Smooth muscle cell (in vitro differentiated cells): ENCODE measurements around the gene APH1A. TPM values are rescaled to one million over a fixed set of nuclear protein-coding genes. Genes with fewer than 3 reads are reported as not detected.
"Not testable (repeated sequence)": the region's sequence is repeated elsewhere in the genome, so short reads cannot be mapped to it uniquely, and the experiment has no call there.

Source experiments
- DNase-seq: peaks from one replicate; lab custom pipeline; 2025; ENCODE audit not compliant: unreplicated experiment; lab: John Stamatoyannopoulos, UW
- H2AFZ ChIP-seq: fragments of 200-600 bp; sonication (generic); 2 replicates; pipeline ENCODE4 v1.6.0; 2016; ENCODE audit warnings: antibody characterized with exemption, low read depth, mild to moderate bottlenecking
- H3F3A ChIP-seq: fragments of 200-600 bp; sonication (generic); 2 replicates; pipeline ENCODE4 v1.6.0; 2017; ENCODE audit warnings: antibody characterized with exemption, low read depth
- H3K27ac ChIP-seq: fragments of 200-600 bp; sonication (generic); 2 replicates; pipeline ENCODE4 v1.5.1; 2016; ENCODE audit warnings: low read depth, mild to moderate bottlenecking
- H3K27me3 ChIP-seq: fragments of 200-600 bp; sonication (generic); 2 replicates; pipeline ENCODE4 v1.6.1; 2016; ENCODE audit warnings: low read depth, mild to moderate bottlenecking
- H3K36me3 ChIP-seq: fragments of 200-600 bp; sonication (generic); 2 replicates; pipeline ENCODE4 v1.5.1; 2016; ENCODE audit warnings: low read depth
- H3K4me1 ChIP-seq: fragments of 200-600 bp; sonication (generic); 2 replicates; pipeline ENCODE4 v1.5.1; 2016; ENCODE audit warnings: low read depth
- H3K4me2 ChIP-seq: fragments of 200-600 bp; sonication (generic); 2 replicates; pipeline ENCODE4 v1.6.0; 2016; ENCODE audit warnings: mild to moderate bottlenecking
- H3K4me3 ChIP-seq: fragments of 200-600 bp; sonication (generic); 2 replicates; pipeline ENCODE4 v1.5.1; 2016; ENCODE audit warnings: mild to moderate bottlenecking
- H3K79me2 ChIP-seq: fragments of 200-600 bp; sonication (generic); 2 replicates; pipeline ENCODE4 v1.6.0; 2016; ENCODE audit warnings: low read depth, mild to moderate bottlenecking
- H3K9ac ChIP-seq: fragments of 200-600 bp; sonication (generic); 2 replicates; pipeline ENCODE4 v1.6.0; 2016; ENCODE audit warnings: low read depth
- H3K9me3 ChIP-seq: fragments of 200-600 bp; sonication (generic); replicated peaks from 2 replicates; pipeline ENCODE4 v1.5.1; 2016; ENCODE audit warnings: low read depth
- H4K20me1 ChIP-seq: fragments of 200-600 bp; sonication (generic); 2 replicates; pipeline ENCODE4 v1.6.0; 2016; ENCODE audit warnings: low read depth
- WGBS: methylation state at CpG from one replicate; pipeline ENCODE4 v1.1.7; 2016; ENCODE audit warnings: low lambda C conversion rate; 5-methylcytosine and 5-hydroxymethylcytosine counted together
- polyA plus RNA-seq: library from polyadenylated mRNA; unstranded; fragments of >200 nt; fragmentation: Nextera tagmentation; extraction: Ambion mirVana; gene quantifications from 2 replicates; pipeline ENCODE4 v1.2.1, GENCODE V29; 2016
- total RNA-seq: library from RNA; depleted of rRNA; stranded (reverse); fragments of >200 nt; gene quantifications from 2 replicates; pipeline ENCODE4 v1.2.3, GENCODE V29; 2014
- TF ChIP-seq, protein P1 (sequence below): fragments of 200-600 bp; sonication (generic); IDR thresholded peaks from 2 replicates; pipeline ENCODE4 v1.5.1; 2017; ENCODE audit warnings: borderline replicate concordance, mild to moderate bottlenecking, antibody characterized with exemption; ENCODE audit not compliant: insufficient read depth, poor library complexity, severe bottlenecking

Gene APH1A
- 74.8 and 86.8 TPM in 2 replicates for total RNA-seq
- 43.4 and 44.5 TPM in 2 replicates for polyA plus RNA-seq

DNA sequence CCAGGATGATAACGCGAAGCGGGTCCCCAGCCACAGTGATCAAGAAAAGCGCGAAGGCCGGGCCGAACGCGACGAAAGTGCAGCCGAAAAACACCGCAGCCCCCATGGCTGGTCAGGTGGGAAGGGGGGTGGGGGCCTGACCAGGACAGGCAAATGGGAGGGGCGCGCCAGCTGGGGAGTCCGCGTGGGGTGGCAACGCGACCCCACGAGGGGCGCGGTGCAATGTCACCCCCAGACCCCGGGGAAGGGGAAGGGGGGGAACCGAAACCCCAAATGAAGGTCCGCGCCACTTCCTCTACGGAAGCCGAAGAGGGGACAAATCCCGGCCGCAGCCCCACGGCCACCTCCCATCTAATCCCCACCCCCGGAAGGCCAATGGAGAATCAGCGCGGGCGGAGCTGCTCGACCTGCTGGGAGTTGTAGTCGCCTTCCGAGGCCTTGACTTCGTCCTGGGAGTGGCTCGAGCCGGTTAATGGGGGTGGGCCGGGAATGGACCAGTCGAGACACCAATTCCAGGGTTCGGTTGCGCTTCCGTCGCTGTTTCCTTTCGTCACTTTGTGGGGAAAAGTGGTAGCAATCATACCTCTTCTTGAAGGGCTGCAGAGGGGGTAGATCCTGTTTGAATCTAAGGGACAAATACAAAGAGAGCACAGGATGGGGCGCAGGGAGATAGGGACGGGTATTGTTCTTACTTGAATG is at the start of gene APH1A:
Gene APH1A, minus strand, starts transcription at position 312 of the 699 bp plus-strand sequence. Its CDS starts 206 bp downstream, at position 106.
- peaks cover 24% of the 10 kb centered on the region for H3K4me1 ChIP-seq
- peak within 1 kb of the TSS; percentile 91 for H3K4me2 ChIP-seq
- TF ChIP-seq, protein P1, sequence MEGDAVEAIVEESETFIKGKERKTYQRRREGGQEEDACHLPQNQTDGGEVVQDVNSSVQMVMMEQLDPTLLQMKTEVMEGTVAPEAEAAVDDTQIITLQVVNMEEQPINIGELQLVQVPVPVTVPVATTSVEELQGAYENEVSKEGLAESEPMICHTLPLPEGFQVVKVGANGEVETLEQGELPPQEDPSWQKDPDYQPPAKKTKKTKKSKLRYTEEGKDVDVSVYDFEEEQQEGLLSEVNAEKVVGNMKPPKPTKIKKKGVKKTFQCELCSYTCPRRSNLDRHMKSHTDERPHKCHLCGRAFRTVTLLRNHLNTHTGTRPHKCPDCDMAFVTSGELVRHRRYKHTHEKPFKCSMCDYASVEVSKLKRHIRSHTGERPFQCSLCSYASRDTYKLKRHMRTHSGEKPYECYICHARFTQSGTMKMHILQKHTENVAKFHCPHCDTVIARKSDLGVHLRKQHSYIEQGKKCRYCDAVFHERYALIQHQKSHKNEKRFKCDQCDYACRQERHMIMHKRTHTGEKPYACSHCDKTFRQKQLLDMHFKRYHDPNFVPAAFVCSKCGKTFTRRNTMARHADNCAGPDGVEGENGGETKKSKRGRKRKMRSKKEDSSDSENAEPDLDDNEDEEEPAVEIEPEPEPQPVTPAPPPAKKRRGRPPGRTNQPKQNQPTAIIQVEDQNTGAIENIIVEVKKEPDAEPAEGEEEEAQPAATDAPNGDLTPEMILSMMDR, result no peak
- H3K4me3 ChIP-seq, result peak within 1 kb of the TSS; percentile 97
- peaks cover 23% of the 10 kb centered on the region for H3K79me2 ChIP-seq
- 2% methylated on average over 38 of the region's 49 CpGs for WGBS
- no peaks in the 10 kb centered on the region for H3K9me3 ChIP-seq
- peak within 1 kb of the TSS; percentile 96 for H2AFZ ChIP-seq
- H3F3A ChIP-seq, result no peaks in the 10 kb centered on the region
- no peaks in the 10 kb centered on the region for H3K36me3 ChIP-seq
- DNase-seq, result peak; percentile 75
- H3K27ac ChIP-seq, result peak within 1 kb of the TSS; percentile 70
- no peaks in the 10 kb centered on the region for H3K27me3 ChIP-seq
- no peaks in the 10 kb centered on the region for H4K20me1 ChIP-seq
- H3K9ac ChIP-seq, result peak within 1 kb of the TSS; percentile 91

DNA sequence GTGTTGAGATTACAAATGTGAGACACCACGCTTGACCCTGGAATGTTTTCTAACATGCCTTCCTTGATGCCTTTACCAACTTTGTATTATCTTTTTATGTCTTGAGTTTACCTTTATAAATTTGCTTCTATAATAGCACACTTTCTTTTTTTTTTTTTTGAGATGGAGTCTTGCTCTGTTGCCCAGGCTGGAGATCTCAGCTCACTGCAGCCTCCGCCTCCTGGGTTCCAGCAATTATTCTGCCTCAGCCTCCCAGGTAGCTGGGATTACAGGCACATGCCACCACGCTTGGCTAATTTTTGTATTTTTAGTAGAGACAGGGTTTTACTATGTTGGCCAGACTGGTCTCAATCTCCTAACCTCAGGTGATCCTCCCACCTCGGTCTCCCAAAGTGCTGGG is 45.9 kb upstream of the APH1A start:
- not testable (repeated sequence) for H3K36me3 ChIP-seq, H3K4me1 ChIP-seq, H3K4me3 ChIP-seq, H4K20me1 ChIP-seq, H3K4me2 ChIP-seq, H3K9me3 ChIP-seq, H3K79me2 ChIP-seq, H3K27me3 ChIP-seq, H2AFZ ChIP-seq, DNase-seq, H3K9ac ChIP-seq, H3K27ac ChIP-seq, H3F3A ChIP-seq
- WGBS, result 94% methylated on average over 4 of the region's 4 CpGs

DNA sequence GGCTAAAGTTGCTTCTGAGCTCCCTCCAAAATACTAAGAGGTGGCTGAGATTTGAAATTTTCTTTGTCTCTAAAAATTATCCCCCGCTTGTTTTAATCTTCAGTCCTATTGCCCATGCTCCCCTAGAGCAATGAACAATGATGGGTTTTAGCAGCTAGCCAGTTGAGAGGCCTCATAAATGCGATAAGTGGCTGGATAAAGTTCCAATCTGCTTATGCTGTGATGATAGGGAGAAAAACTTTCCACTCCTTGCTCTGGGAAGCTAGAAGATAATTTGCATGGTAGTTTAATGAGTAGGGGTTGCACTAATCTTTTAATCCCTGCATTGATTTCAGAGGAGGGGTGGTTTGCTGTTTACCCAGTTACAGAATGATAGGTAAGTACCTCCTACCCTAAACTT is 42.9 kb upstream of the APH1A start:
- H2AFZ ChIP-seq, result no peak overlapping the region
- H3K9ac ChIP-seq, result no peak overlapping the region
- H3K27ac ChIP-seq, result no peak overlapping the region
- no peak overlapping the region for H3K4me3 ChIP-seq
- TF ChIP-seq, protein P1, result no peak
- H3K27me3 ChIP-seq, result no peaks in the 10 kb centered on the region
- H4K20me1 ChIP-seq, result no peaks in the 10 kb centered on the region
- H3K4me2 ChIP-seq, result no peak overlapping the region
- no peaks in the 10 kb centered on the region for H3K4me1 ChIP-seq
- no peaks in the 10 kb centered on the region for H3K79me2 ChIP-seq
- no peaks in the 10 kb centered on the region for H3K9me3 ChIP-seq
- DNase-seq, result no peak
- WGBS, result 80% methylated on average over 2 of the region's 2 CpGs
- H3F3A ChIP-seq, result peaks cover 12% of the 10 kb centered on the region
- no peaks in the 10 kb centered on the region for H3K36me3 ChIP-seq

DNA sequence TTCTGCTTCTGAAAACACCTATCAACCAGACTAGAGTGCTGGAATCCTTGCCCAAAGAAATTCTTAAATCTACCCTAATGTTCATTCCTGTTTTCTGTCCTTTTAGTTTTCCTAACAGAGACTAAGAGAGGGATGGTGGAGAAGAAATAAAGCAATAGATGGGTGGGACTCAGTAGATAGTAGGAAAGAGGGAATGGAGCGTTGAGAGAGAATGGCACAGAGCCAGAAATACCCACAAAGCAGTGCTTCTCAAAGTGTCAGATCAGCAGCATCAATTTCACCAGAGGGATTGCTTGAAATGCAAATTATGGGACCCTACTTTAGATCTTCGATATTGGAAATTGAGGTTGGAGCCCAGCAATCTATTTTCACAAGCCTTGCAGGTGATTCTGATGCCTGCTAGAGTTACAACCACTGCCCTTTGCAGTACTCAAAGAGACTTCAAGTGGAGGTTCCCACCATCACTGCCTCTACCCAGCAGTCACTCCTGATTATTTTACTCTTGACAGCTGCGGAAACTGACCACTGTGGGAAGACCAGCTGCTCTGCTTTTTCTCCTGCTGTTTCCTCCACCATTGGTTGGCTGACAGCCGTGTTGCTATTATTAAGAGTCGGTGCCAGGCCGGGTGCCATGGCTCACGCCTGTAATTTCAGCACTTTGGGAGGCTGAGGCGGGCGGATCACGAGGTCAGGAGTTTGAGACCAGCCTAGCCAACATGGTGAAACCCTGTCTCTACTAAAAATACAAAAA is 41.1 kb upstream of the APH1A start:
- H3F3A ChIP-seq, result peaks cover 12% of the 10 kb centered on the region
- H3K27me3 ChIP-seq, result no peaks in the 10 kb centered on the region
- no peak overlapping the region for H3K27ac ChIP-seq
- no peaks in the 10 kb centered on the region for H3K79me2 ChIP-seq
- H3K4me1 ChIP-seq, result no peaks in the 10 kb centered on the region
- H3K4me2 ChIP-seq, result no peak overlapping the region
- no peaks in the 10 kb centered on the region for H4K20me1 ChIP-seq
- DNase-seq, result no peak
- H3K9ac ChIP-seq, result no peak overlapping the region
- WGBS, result 89% methylated on average over 10 of the region's 10 CpGs
- no peaks in the 10 kb centered on the region for H3K36me3 ChIP-seq
- no peak overlapping the region for H2AFZ ChIP-seq
- TF ChIP-seq, protein P1, result no peak
- H3K4me3 ChIP-seq, result no peak overlapping the region
- no peaks in the 10 kb centered on the region for H3K9me3 ChIP-seq

DNA sequence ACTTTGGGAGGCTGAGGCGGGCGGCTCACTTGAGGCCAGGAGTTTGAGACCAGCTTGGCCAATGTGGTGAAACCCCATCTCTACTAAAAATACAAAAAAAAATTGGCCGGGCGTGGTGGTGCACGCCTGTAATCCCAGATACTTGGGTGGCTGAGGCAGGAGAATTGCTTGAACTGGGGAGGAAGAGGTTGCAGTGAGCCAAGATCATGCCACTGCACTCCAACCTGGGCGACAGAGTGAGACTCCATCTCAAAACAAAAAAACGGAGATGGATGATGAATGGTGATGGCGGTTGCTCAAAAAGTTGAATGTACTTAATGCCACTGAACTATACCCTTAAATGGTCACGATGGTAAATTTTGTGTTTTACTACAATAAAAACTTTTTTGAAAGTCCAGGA is 39.8 kb upstream of the APH1A start:
- H3K27me3 ChIP-seq, H2AFZ ChIP-seq, H3K79me2 ChIP-seq, H3K4me1 ChIP-seq, H3K4me3 ChIP-seq, H3K27ac ChIP-seq, H3K9me3 ChIP-seq, H3K9ac ChIP-seq, H3K4me2 ChIP-seq, DNase-seq, H3K36me3 ChIP-seq, H4K20me1 ChIP-seq: not testable (repeated sequence)
- WGBS, result 96% methylated on average over 9 of the region's 9 CpGs
- H3F3A ChIP-seq, result peaks cover 12% of the 10 kb centered on the region
